Measurements from ENCODE around the gene TOX3.

GRCh38 chr16:52544703-52545102, 2.2 kb downstream of the TOX3 start:
- no peak for TF ChIP-seq POLR2A (IDR thresholded peaks at IDR 0.05)
- no peak for TF ChIP-seq CTCF (IDR thresholded peaks at IDR 0.05)

Data from heart left ventricle (tissue), 13 donors.